GM19099 (cell line): Measurements from ENCODE around the gene ARID4B.

Experiments used
- POLR2A ChIP-seq: IDR thresholded peaks from 3 replicates; pipeline ENCODE4 v1.6.1; 2011; ENCODE audit warnings: low read depth; ENCODE audit not compliant: insufficient read length; ENCODE audit errors: extremely low read depth

The ARID4B gene

DNA sequence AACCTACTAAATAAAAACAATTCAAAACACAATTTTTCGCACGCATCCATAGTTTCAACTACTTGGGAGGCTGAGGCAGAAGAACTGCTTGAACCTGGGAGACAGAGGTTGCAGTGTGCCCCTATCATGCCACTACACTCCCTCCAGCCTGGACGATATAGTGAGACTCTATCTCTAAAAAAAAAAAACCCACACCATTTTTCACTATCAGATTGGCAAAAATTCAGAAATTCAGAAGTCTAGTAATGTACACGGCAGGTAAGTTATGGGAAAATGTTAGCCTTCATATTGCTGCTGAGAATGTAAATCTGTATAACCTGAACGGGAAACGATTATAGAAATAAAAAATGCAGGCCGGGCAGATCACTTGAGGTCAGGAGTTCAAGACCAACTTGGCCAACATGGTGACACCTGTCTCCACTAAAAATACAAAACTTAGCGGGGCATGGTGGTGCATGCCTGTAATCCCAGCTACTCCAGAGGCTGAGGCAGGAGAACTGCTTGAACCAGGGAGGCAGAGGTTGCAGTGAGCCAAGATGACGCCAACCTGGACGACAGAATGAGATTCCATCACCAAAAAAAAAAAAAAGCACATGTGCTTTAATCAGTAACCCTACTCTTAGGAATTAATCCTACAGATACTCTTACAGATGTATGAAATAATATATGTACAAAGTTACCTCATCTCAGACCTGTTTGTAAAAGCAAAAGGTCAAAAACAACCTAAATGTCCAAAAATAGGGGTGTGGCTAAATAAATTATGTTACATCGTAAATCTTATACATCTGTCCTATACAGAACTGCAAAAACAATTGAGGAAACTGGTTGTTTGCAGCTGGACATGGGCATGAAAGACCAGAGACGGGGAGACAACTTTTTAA lies 37.9 kb downstream of the ARID4B start:
- TF ChIP-seq POLR2A = no peak

DNA sequence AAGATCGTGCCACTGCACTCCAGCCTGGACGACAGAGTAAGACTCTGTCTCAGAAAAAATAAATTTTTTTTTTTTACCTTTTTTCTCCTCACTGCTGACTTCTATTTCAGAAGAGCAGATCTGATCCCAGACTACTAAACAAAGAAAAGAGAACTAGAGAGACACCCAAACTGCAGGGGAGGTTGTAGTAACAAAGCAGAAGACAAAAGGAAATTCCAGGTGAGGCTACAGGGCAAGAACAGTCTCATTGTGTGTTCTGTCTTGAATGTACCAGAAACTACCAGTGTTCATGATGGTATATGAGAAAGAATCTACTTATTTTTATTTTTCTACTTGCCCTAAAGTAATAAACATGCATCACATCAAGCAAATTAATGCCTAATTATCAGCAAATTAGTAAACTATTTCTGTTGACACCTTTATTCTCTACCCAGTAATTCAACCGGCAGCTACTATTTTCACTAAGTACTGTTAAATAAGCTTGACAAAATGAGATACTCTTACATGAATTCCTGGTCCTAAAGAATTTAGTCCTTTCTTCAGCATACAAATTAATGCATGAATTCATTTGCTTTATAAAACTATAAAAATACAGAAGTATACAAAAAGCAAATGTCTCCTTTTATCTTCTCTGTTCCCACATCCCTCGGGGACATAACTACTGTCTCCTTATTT lies 40.6 kb downstream of the ARID4B start:
- no peak for TF ChIP-seq POLR2A

DNA sequence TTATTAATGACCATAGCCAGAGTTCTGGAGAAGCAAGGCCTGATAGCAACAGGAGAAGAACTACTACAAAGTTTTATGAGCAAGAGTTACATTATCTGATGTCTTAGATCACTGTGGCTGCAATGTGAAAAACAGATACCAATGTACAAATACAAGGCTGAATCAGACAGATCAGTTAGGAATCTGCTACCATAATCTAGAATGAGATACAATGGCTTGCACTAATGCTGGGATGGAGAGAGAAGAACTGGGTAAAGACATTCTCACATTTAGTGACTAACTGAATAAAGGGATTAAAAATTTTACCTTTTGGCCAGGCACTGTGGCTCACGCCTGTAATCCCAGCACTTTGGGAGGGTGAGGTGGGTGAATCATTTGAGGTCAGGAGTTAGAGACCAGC lies 41.3 kb downstream of the ARID4B start:
- TF ChIP-seq POLR2A = no peak

DNA sequence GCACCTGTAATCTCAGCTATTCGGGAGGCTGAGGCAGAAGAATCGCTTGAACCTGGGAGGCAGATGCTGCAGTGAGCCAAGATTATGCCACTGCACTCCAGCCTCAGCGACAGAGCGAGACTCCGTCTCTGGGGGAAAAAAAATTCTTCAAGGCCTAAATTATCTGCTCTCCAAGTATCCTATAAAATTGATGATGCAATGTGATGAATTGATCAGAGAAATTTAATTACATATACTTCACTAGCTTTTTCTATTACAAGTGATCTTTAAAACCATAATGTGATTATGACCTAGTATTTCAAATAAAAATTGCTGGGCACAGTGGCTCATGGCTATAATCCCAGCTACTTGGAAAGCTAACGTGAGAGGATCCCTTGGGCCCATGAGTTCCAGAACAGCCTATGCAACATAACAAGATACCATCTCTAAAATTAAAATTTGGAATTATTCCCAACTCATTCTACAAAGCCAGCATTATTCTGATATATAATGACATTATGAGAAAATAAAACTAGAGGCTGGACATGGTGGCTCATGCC lies 43.7 kb downstream of the ARID4B start:
- TF ChIP-seq POLR2A = no peak

DNA sequence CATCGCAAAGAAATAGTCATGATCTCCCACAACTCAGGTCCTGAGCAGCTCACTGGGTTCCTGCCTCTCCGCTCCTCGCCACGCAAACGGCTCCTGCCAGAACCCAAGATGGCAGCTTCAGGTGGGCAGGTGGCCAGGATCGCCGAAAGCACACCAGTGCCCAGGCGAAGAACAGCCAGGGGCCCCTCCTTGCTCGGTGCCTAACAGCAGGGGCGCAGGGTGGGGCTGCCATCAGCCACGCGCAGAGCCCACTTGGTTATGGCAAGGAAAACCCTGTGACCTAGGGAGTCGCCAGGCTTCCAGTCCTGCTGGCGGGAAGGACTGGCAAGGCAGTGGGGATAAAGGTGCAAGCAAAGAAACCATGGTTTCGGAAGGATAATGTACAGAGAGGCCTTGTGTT lies 47.5 kb downstream of the ARID4B start:
- no peak for TF ChIP-seq POLR2A

DNA sequence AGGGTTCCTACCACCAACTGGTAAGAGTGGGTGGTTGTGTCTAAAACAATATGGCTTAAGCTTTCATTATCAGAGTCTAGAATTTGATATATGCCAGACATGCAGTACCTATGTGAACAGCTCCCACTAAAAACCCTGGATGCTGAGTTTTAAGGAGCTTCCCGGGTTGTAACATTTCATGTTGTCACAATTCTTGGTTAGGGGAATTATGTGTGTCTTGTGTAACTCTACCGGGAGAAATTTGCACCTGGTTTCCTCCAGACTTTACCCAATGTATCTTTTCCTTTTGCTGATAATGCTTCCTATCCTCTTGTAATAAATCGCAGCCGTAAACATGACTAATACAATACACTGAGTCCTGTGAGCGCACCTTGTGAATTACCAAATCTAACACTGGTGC lies 48.3 kb downstream of the ARID4B start:
- no peak for TF ChIP-seq POLR2A

DNA sequence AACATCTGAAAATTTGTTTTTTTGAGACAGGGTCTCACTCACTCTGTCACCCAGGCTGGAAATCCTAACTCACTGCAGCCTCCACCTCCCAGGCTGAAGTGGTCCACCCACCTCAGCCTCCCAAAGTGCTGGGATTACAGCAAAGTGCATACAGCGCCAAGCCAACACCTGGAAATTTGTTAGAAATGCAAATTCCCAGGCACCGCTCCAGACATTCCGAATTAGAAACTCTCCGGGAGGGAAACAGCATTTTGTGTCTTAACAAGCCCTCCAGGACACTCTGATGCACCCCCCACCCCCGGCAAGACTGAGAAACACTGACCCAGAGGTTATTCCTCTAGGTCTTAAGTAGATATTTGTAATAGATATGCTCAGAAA lies 49.1 kb downstream of the ARID4B start:
- no peak for TF ChIP-seq POLR2A

DNA sequence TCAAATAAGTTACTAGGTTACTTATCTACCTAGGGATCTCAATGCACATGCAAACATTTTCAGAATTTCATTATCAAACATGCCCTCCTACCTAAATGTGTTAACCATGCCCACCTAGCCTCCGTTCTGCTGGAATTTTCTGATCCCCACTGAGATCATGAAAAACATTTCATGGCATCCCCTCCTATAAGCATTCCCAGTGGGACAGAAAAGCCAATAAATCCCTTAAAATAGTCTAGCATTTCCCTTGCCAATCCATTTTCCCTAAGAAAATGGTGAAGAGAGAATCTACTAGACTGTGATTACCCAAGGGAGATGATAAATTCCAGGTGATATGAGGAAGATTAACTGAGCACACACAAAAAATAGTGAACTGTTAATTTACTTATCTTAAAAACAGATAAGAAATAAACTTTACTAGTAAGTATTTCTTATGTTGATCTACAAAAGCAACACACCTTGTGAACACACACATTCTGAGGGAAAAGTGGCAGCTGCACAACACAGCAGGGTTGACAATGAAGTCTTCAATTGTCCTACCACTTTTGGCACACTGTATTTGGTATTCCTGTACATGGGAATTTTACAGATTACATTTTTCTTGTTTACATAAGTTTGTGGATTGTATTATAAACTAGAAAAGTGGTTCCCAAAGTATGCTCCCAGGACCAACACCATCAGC lies 49.6 kb downstream of the ARID4B start:
- no peak for TF ChIP-seq POLR2A

DNA sequence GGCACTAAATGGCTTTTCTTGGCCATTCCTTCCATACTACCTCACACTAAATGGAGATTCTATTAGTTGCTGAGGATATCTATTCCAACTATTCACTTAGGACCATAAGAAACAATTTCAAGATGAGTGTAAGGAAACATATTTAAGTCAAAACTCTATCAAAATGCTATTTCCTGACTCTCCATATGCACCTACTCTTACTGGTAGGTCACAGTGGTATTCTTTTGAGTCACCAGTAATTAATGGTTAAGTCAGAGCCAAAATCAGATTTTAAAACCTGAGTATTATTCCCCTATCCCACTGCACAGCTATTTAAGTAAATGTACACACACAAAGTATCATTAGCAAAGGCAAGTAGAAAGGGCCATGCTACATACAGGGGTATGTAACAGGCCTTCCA lies 50.3 kb downstream of the ARID4B start:
- no peak for TF ChIP-seq POLR2A

DNA sequence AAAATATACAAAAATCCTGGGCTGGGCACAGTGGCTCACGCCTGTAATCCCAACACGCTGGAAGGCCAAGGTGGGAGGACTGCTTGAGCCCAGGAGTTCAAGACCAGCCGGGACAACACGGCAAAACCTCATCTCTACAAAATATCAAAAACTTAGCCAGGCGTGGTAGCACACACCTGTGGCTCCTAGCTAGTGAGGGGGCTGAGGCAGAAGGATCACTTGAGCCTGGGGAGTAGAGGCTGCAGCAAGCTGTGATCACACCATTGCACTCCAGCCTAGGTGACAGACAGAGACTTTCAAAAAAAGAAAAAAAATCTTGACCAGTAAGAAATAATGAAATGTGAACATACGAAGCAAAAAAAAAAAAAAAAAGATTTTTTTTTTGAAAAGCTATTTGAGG lies 52.1 kb downstream of the ARID4B start:
- no peak for TF ChIP-seq POLR2A

DNA sequence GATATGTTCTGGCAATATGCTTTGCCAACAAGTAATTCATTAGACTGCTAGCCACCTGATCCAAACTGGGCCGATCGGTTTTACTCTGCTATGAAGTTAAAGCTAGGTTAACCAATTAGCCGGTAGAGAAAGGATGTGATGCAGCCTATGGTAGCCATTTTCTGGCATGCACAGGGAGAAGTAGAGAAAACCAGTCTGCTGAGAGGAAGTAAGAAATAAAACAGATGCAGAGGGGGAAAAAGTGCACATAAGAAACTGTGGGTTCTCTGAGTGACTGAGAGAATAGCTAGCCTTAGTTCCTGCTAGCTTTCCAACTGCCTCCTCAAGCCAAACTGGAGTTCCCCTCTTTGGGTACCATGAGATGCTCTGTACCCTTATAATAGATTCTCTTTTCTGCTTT lies 52.8 kb downstream of the ARID4B start:
- TF ChIP-seq POLR2A = peak; percentile 23

DNA sequence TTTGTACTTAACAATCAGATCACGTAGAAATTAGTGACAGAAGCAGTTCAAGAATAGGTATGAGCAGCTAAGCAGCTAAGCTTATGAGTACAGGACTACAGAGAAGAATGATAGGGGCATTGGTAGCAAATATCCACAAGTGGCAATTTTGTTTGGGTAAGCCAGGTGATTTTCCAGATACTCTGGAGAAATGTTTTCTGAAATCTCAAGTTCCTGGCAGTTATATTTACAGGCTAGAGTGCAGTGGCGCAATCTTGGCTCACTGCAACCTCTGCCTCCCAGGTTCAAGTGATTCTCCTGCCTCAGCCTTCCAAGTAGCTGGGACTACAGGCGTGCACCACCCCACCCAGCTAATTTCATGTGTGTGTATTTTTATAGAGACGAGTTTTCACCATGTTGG lies 55.1 kb downstream of the ARID4B start:
- TF ChIP-seq POLR2A = no peak

DNA sequence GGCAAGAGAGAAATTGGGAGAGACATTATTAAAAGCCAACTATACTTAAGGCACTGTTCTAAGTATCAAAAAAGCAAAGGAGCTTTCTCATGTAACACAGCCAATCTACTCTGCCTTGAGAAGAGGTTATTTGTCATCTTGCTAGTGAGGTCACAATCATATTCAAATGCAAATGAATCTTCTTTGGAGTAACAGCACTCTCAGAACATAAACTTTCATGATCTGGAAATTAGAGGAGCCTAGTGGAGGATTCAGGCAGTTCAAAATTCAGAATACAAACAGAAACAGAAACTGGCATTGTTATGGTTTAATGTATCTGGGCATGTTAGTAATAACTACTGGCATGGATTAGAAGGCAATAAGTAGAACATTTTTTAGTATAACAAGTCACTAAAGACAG lies 57.4 kb downstream of the ARID4B start:
- no peak for TF ChIP-seq POLR2A

DNA sequence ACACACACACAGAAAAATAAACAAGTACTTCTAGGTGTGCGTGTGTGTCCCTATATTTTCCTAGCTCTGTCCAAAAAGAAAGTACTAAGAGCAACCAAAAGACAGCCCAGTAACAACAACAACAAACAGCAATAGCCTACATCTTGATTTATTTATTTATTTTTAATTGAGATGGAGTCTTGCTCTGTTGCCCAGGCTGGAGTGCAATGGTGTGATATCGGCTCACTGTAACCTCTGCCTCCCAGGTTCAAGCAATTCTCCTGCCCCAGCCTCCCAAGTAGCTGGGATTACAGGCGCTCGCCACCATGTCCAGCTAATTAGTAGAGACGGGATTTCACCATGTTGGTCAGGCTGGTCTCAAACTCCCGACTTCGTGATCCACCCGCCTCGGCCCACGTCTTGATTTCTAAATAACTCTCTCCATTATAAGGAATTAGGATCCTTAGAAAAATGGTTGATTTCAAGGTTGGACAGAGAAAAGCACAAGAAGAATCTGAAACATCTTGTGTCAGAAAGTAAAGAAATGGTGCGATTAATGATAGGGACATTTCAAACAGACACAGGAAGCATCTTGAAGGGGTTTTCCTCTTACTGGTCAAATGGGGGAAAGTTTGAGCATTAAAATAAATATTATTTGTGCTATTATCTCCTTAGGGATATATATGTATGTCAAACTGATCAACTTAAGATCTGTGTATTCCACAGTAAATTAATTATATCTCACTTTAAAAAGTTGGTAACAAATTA lies 59.4 kb downstream of the ARID4B start:
- TF ChIP-seq POLR2A = no peak

DNA sequence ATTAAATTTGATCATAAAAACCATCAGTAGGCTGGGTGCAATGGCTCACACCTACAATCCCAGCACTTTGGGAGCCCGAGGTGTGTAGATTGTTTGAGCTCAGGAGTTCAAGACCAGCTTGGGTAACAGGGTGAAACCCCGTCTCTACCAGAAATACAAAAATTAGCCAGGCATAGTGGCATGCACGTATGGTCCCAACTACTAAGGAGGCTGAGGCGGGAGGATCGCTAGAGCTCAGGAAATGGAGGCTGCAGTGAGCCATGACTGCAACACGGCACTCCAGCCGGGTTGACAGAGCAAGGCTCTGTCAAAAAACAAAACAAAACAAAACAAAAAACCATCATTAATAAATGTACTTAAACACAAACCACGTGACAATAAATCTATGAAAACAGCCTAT lies 61.0 kb downstream of the ARID4B start:
- TF ChIP-seq POLR2A = no peak
